Caco-2 (cell line): ENCODE data around the gene MLLT10. TPM values are rescaled to one million over a fixed set of nuclear protein-coding genes. Genes with fewer than 3 reads are reported as not detected.

ENCODE experiments used
- BruUV-seq: library from RNA; stranded (reverse); fragments of 400-500 nt; replicated peaks from 2 replicates; lab custom pipeline; 2021; lab: Mats Ljungman, UMichigan
- CTCF ChIA-PET: fragments of 300-600 bp; sonication (Branson Sonifier 250); formaldehyde crosslinking; loops from one replicate; lab custom pipeline; 2022; ENCODE audit warnings: antibody characterized with exemption; lab: Charles Lee
- POLR2A ChIA-PET: fragments of 300-600 bp; sonication (Branson Sonifier 250); formaldehyde crosslinking; loops from one replicate; lab custom pipeline; 2022; ENCODE audit warnings: antibody characterized with exemption; lab: Charles Lee
- DNase-seq, 2 experiments: peaks; one replicate each; pipeline versions ENCODE4 v3.0.0 to v3.0.0-alpha.2; 2020 to 2022
- H3K27me3 ChIP-seq: replicated peaks from 2 replicates; pipeline ENCODE4 v1.6.0; 2011; ENCODE audit warnings: low read length; ENCODE audit not compliant: control insufficient read depth, insufficient read depth
- H3K36me3 ChIP-seq: 2 replicates; pipeline ENCODE4 v1.5.1; 2011; ENCODE audit warnings: low read length; ENCODE audit not compliant: control insufficient read depth, insufficient read depth
- H3K4me1 ChIP-seq: fragments of 250-450 bp; sonication (Bioruptor Pico); 2 replicates; pipeline ENCODE4 v1.5.1; 2020; ENCODE audit warnings: mild to moderate bottlenecking
- H3K4me3 ChIP-seq: 2 replicates; pipeline ENCODE4 v1.5.1; 2011; ENCODE audit warnings: low read depth, mild to moderate bottlenecking, control low read depth, low read length
- H3K9me3 ChIP-seq: fragments of 250-450 bp; sonication (Bioruptor Pico); 2 replicates; pipeline ENCODE4 v1.5.1; 2020; ENCODE audit warnings: mild to moderate bottlenecking, moderate library complexity
- H3K27ac Mint-ChIP-seq: one replicate; pipeline ENCODE4 v1.8.0; 2022; ENCODE audit warnings: mixed read lengths; ENCODE audit not compliant: unreplicated experiment
- H3K27me3 Mint-ChIP-seq: one replicate; pipeline ENCODE4 v1.8.0; 2022; ENCODE audit warnings: mixed read lengths; ENCODE audit not compliant: insufficient read depth, unreplicated experiment
- H3K36me3 Mint-ChIP-seq: one replicate; pipeline ENCODE4 v1.8.0; 2022; ENCODE audit warnings: mild to moderate bottlenecking, mixed read lengths; ENCODE audit not compliant: insufficient read depth, unreplicated experiment
- H3K4me1 Mint-ChIP-seq: one replicate; pipeline ENCODE4 v1.8.0; 2022; ENCODE audit warnings: low read depth, mixed read lengths; ENCODE audit not compliant: unreplicated experiment
- H3K4me3 Mint-ChIP-seq: one replicate; pipeline ENCODE4 v1.8.0; 2022; ENCODE audit warnings: mild to moderate bottlenecking, moderate library complexity, mixed read lengths; ENCODE audit not compliant: unreplicated experiment
- H3K9me3 Mint-ChIP-seq: one replicate; pipeline ENCODE4 v1.8.0; 2022; ENCODE audit warnings: mixed read lengths; ENCODE audit not compliant: unreplicated experiment
- CTCF ChIP-seq, 2 experiments: fragments of 200-600 bp in 1 of 2; IDR thresholded peaks; 1 replicate in 1 of 2; 2 replicates in 1 of 2; pipeline versions ENCODE4 v1.5.1 to v1.8.0; 2011 to 2022; ENCODE audit warnings: antibody characterized with exemption in 1 of 2, control low read depth in 1 of 2, inconsistent platforms in 1 of 2, low read depth in 1 of 2, low read length in 1 of 2, mild to moderate bottlenecking in 1 of 2, moderate library complexity in 1 of 2; ENCODE audit not compliant: insufficient read depth in 1 of 2, severe bottlenecking in 1 of 2, unreplicated experiment in 1 of 2
- intact Hi-C: fragments of 100-400 bp; cut with micrococcal nuclease; formaldehyde crosslinking; loops from one replicate; pipeline ENCODE4 v1.10.0; 2022; ENCODE audit not compliant: unreplicated experiment
- total RNA-seq: library from RNA; stranded (reverse); gene quantifications from 2 replicates; pipeline ENCODE4 v1.2.3, GENCODE V29; 2022

The MLLT10 gene
- total RNA-seq, 1 experiment from 2014 or later: 84.3 TPM

- H3K36me3 ChIP-seq: no peaks in the 10 kb centered on the region
- peaks cover 17% of the 10 kb centered on the region for H3K36me3 Mint-ChIP-seq
- H3K27me3 ChIP-seq: no peaks in the 10 kb centered on the region
- ChIA-PET POLR2A (no interaction called here), CTCF (no interaction called here)
- no peaks in the 10 kb centered on the region for H3K9me3 Mint-ChIP-seq
- no TSS peak for BruUV-seq
- H3K27me3 Mint-ChIP-seq: no peaks in the 10 kb centered on the region
- H3K9me3 ChIP-seq: no peaks in the 10 kb centered on the region
- H3K4me3 Mint-ChIP-seq: no peak overlapping the region
- no peak for TF ChIP-seq CTCF (IDR thresholded peaks at IDR 0.05; ENCODE audit: insufficient read depth in 1 of 2, low read depth in 1 of 2, low read length in 1 of 2, severe bottlenecking in 1 of 2, unreplicated experiment in 1 of 2)
- no peaks in the 10 kb centered on the region for H3K4me1 ChIP-seq
- H3K4me3 ChIP-seq: no peak overlapping the region
- H3K4me1 Mint-ChIP-seq: peaks cover 8% of the 10 kb centered on the region
- intact Hi-C loops: no loop called here
- H3K27ac Mint-ChIP-seq: no peak overlapping the region
- no peak for DNase-seq
Observed at GRCh38 chr10:21648040-21648439, 114.0 kb downstream of the MLLT10 start.

DNA sequence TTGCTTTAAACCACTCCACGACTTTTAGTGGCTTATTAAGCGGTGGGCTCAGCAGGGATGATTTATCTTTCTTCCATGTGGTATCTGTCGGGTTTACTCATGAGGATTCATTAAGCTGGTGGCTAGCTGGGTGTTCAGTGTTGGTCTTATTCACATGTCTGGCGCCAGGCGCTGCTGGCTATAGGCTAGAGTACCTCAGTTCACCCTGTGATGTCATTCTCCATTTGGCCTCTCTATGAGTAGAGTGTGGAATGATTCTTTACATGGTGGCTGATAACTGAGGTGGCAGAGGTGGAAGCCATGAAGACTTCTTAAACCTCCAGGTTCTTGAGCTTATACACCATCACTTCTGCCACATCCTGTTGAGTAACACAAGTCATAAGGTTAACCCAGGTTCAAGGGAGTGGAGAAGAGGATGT, 115.4 kb downstream of the MLLT10 start:
- no peaks in the 10 kb centered on the region for H3K27me3 ChIP-seq
- no peaks in the 10 kb centered on the region for H3K36me3 ChIP-seq
- no TSS peak for BruUV-seq
- H3K4me1 ChIP-seq: no peaks in the 10 kb centered on the region
- intact Hi-C loops: no loop called here
- no peak overlapping the region for H3K27ac Mint-ChIP-seq
- no peak for DNase-seq
- no peak overlapping the region for H3K4me3 ChIP-seq
- ChIA-PET CTCF (no interaction called here), POLR2A (no interaction called here)
- H3K27me3 Mint-ChIP-seq: no peaks in the 10 kb centered on the region
- peaks cover 17% of the 10 kb centered on the region for H3K36me3 Mint-ChIP-seq
- no peak overlapping the region for H3K4me3 Mint-ChIP-seq
- no peak for TF ChIP-seq CTCF (IDR thresholded peaks at IDR 0.05; ENCODE audit: insufficient read depth in 1 of 2, low read depth in 1 of 2, low read length in 1 of 2, severe bottlenecking in 1 of 2, unreplicated experiment in 1 of 2)
- no peaks in the 10 kb centered on the region for H3K9me3 Mint-ChIP-seq
- no peaks in the 10 kb centered on the region for H3K9me3 ChIP-seq
- no peaks in the 10 kb centered on the region for H3K4me1 Mint-ChIP-seq

- no peak for TF ChIP-seq CTCF (IDR thresholded peaks at IDR 0.05; ENCODE audit: insufficient read depth in 1 of 2, low read depth in 1 of 2, low read length in 1 of 2, severe bottlenecking in 1 of 2, unreplicated experiment in 1 of 2)
- no TSS peak for BruUV-seq
Observed at GRCh38 chr10:21650353-21650752, 116.3 kb downstream of the MLLT10 start.

More at GRCh38 chr10:21650353-21650752, 116.3 kb downstream of the MLLT10 start:
- DNase-seq: no peak
- H3K27me3 ChIP-seq: no peaks in the 10 kb centered on the region
- Mint-ChIP-seq H3K27ac (no peak overlapping the region), H3K4me1 (no peaks in the 10 kb centered on the region), H3K36me3 (peaks cover 17% of the 10 kb centered on the region), H3K4me3 (no peak overlapping the region), H3K27me3 (no peaks in the 10 kb centered on the region), H3K9me3 (no peaks in the 10 kb centered on the region)
- ChIA-PET POLR2A (no interaction called here), CTCF (no interaction called here)
- 0 out of 2 replicates have a peak, but pooled peaks cover 4% of the 10 kb centered on the region for H3K4me1 ChIP-seq
- intact Hi-C loops: no loop called here
- H3K9me3 ChIP-seq: no peaks in the 10 kb centered on the region
- H3K36me3 ChIP-seq: no peaks in the 10 kb centered on the region
- H3K4me3 ChIP-seq: no peak overlapping the region
